ENCODE results near the gene MTR. TPM values are rescaled to one million over a fixed set of nuclear protein-coding genes. Genes with fewer than 3 reads are reported as not detected.
A peak's percentile ranks its signal among the peaks of the same experiment; 100 is the strongest.

MTR gene
- total RNA-seq, 4 donors from 2014 or later = 29.7 to 43.4 (median 34.6) TPM

DNA sequence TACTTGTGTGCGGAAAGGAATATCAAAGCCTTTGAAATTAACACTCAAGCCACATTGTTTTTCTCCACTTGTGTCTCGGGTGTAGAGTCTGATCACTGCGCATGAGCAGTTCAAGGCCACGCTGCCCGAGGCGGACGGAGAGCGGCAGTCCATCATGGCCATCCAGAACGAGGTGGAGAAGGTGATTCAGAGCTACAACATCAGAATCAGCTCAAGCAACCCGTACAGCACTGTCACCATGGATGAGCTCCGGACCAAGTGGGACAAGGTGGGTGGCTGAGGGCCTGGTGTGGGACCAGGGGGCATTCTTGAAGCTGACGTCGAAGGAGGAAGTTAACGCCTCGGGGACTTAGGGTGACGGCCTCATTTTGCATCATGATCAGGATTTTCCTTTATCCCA is 43.7 kb upstream of the MTR start:
- Histone ChIP-seq H3K36me3 (peaks cover 0 to 65% (median 8%) of the 10 kb centered on the region in 4 donors), H3K4me1 (peaks cover 0 to 6% (median 4%) of the 10 kb centered on the region in 4 donors), H3K4me3 (no peak overlapping the region), H3K9me3 (no peaks in the 10 kb centered on the region), H3K27ac (replicated peaks in 1 of 4) (no peak overlapping the region), H3K27me3 (no peaks in the 10 kb centered on the region)
- no peak for TF ChIP-seq POLR2AphosphoS5 (IDR thresholded peaks at IDR 0.05)
- TF ChIP-seq CTCF (IDR thresholded peaks at IDR 0.05) = no peak
- no peak for TF ChIP-seq EP300 (IDR thresholded peaks at IDR 0.05)
- TF ChIP-seq POLR2A (IDR thresholded peaks at IDR 0.05; ENCODE audit: low read depth) = no peak
- 91% methylated on average over 16 of the region's 16 CpGs for WGBS
- DNase-seq (ENCODE audit: extremely low spot score) = no peak
- intact Hi-C loops (cut with DNase I) = no loop called here

GRCh38 chr1:236751935-236752334 is 43.2 kb upstream of the MTR start:
- peaks cover 0 to 6% (median 4%) of the 10 kb centered on the region in 4 donors for H3K4me1 ChIP-seq
- no peaks in the 10 kb centered on the region for H3K27me3 ChIP-seq
- no peak overlapping the region for H3K27ac ChIP-seq (replicated peaks in 1 of 4)
- DNase-seq (ENCODE audit: extremely low spot score) = no peak
- H3K36me3 ChIP-seq = peaks cover 0 to 65% (median 8%) of the 10 kb centered on the region in 4 donors
- 81% methylated on average over 4 of the region's 4 CpGs for WGBS
- no peaks in the 10 kb centered on the region for H3K9me3 ChIP-seq
- intact Hi-C loops (cut with DNase I) = no loop called here
- TF ChIP-seq POLR2AphosphoS5 (IDR thresholded peaks at IDR 0.05) (no peak), POLR2A (IDR thresholded peaks at IDR 0.05; ENCODE audit: low read depth) (no peak), EP300 (IDR thresholded peaks at IDR 0.05) (no peak), CTCF (IDR thresholded peaks at IDR 0.05) (no peak)
- no peak overlapping the region for H3K4me3 ChIP-seq

GRCh38 chr1:236753516-236753915 is 41.6 kb upstream of the MTR start:
- H3K27me3 ChIP-seq = no peaks in the 10 kb centered on the region
- peak in 2 of 3 experiments; percentile 9 to 37 for TF ChIP-seq CTCF (IDR thresholded peaks at IDR 0.05)
- no peak for TF ChIP-seq EP300 (IDR thresholded peaks at IDR 0.05)
- H3K36me3 ChIP-seq = peaks cover 0 to 69% (median 8%) of the 10 kb centered on the region in 4 donors
- no peak overlapping the region for H3K27ac ChIP-seq (replicated peaks in 1 of 4)
- H3K9me3 ChIP-seq = no peaks in the 10 kb centered on the region
- no peak overlapping the region for H3K4me3 ChIP-seq
- H3K4me1 ChIP-seq = peaks cover 0 to 6% (median 4%) of the 10 kb centered on the region in 4 donors
- no peak for DNase-seq (ENCODE audit: extremely low spot score)
- intact Hi-C loops (cut with DNase I) = no loop called here
- WGBS = 74% methylated on average over 5 of the region's 5 CpGs

DNA sequence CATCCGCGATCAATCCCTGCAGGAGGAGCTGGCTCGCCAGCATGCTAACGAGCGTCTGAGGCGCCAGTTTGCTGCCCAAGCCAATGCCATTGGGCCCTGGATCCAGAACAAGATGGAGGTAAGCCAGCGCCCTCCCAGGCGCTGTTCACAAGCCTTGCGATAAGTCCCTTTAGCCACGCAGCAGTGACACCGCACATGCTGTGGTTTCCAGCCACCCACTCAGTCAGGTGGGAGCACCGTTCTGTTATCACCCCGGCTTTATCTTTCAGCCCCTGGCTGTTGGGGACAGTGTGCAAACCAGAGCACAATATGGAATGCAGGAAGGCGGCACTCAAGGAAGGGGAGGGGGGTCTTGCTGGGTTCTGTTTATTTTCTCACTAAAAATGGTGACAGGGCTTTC is 41.1 kb upstream of the MTR start:
- TF ChIP-seq POLR2A (IDR thresholded peaks at IDR 0.05; ENCODE audit: low read depth) (no peak), POLR2AphosphoS5 (IDR thresholded peaks at IDR 0.05) (no peak), CTCF (IDR thresholded peaks at IDR 0.05) (no peak), EP300 (IDR thresholded peaks at IDR 0.05) (no peak)
- H3K27ac ChIP-seq (replicated peaks in 1 of 4) = no peak overlapping the region
- no peaks in the 10 kb centered on the region for H3K27me3 ChIP-seq
- H3K9me3 ChIP-seq = no peaks in the 10 kb centered on the region
- intact Hi-C loops (cut with DNase I) = no loop called here
- H3K4me1 ChIP-seq = peaks cover 0 to 6% (median 4%) of the 10 kb centered on the region in 4 donors
- H3K4me3 ChIP-seq = no peak overlapping the region
- WGBS = 85% methylated on average over 14 of the region's 14 CpGs
- no peak for DNase-seq (ENCODE audit: extremely low spot score)
- H3K36me3 ChIP-seq = peaks cover 0 to 69% (median 8%) of the 10 kb centered on the region in 4 donors

DNA sequence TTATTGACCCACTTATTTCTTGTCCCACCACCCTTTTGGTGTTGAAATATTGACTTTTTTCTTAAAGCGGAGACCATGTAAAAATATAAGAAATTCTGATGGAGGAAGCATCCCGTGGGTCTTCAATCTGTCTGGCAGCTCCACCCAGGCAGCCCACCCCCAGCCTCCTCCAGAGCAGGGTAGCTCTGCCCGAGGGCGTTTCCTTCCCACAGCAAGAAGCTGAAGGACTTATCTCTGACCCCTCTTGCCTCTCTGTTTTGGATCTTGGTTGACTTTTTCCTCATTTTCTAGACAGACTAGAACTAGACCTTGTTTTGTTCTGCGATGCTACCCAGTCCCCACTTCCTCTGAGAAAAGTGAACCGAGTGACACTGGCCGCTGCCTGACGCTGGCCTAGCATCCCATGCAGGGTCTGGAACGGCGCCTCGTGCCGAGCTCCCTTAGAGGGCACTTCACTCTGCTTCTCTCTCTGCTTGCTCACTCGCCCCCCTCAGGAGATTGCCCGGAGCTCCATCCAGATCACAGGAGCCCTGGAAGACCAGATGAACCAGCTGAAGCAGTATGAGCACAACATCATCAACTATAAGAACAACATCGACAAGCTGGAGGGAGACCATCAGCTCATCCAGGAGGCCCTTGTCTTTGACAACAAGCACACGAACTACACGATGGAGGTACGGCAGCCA is 40.4 kb upstream of the MTR start:
- no peak for TF ChIP-seq POLR2AphosphoS5 (IDR thresholded peaks at IDR 0.05)
- TF ChIP-seq POLR2A (IDR thresholded peaks at IDR 0.05; ENCODE audit: low read depth) = no peak
- no peak for TF ChIP-seq EP300 (IDR thresholded peaks at IDR 0.05)
- TF ChIP-seq CTCF (IDR thresholded peaks at IDR 0.05) = no peak
- peaks cover 0 to 6% (median 4%) of the 10 kb centered on the region in 4 donors for H3K4me1 ChIP-seq
- H3K4me3 ChIP-seq = no peak overlapping the region
- H3K36me3 ChIP-seq = peaks cover 0 to 67% (median 8%) of the 10 kb centered on the region in 4 donors
- intact Hi-C loops (cut with DNase I) = no loop called here
- H3K27ac ChIP-seq (replicated peaks in 1 of 4) = no peak overlapping the region
- no peaks in the 10 kb centered on the region for H3K9me3 ChIP-seq
- no peak for DNase-seq (ENCODE audit: extremely low spot score)
- 87% methylated on average over 18 of the region's 18 CpGs for WGBS
- H3K27me3 ChIP-seq = no peaks in the 10 kb centered on the region
